Right lobe of liver (tissue), 6 donors: Measurements from ENCODE around the gene CCL17. TPM values are rescaled to one million over a fixed set of nuclear protein-coding genes. Genes with fewer than 3 reads are reported as not detected.
"Not testable (repeated sequence)": the region's sequence is repeated elsewhere in the genome, so short reads cannot be mapped to it uniquely, and the experiment has no call there.

Experiments used
- ATAC-seq, 4 donors: fragments of 200-7000 bp; cut with Tn5 transposase; one replicate each; pipeline ENCODE4 v1.9.1; 2020; ENCODE audit warnings: mild to moderate bottlenecking in 4 of 4, moderate library complexity in 4 of 4
- DNase-seq, 3 donors: peaks; one replicate each; pipeline ENCODE4 v3.0.0-alpha.2; 2020
- H3K27ac ChIP-seq, 3 donors: fragments of 200-600 bp; one replicate each; pipeline ENCODE4 v1.8.0; 2022
- H3K27me3 ChIP-seq, 2 donors: fragments of 200-600 bp; one replicate each; pipeline ENCODE4 v1.8.0; 2022
- H3K36me3 ChIP-seq, 4 donors: fragments of 200-600 bp; sonication (generic) in 1 of 4; one replicate each; pipeline versions ENCODE4 v1.5.1 to v1.8.0; 2017 to 2022; ENCODE audit warnings: control low read depth in 1 of 4
- H3K4me1 ChIP-seq, 4 donors: fragments of 200-600 bp; sonication (generic) in 1 of 4; one replicate each; pipeline versions ENCODE4 v1.5.1 to v1.8.0; 2017 to 2022; ENCODE audit warnings: control low read depth in 1 of 4
- H3K4me3 ChIP-seq, 3 donors: fragments of 200-600 bp; one replicate each; pipeline ENCODE4 v1.8.0; 2022
- H3K9me3 ChIP-seq, 4 donors: fragments of 200-600 bp; sonication (generic) in 1 of 4; one replicate each; pipeline versions ENCODE4 v1.5.1 to v1.8.0; 2017 to 2022; ENCODE audit warnings: control low read depth in 1 of 4
- POLR2A ChIP-seq: fragments of 450-650 bp; IDR thresholded peaks from one replicate; pipeline ENCODE4 v1.6.1; 2017; ENCODE audit warnings: antibody characterized with exemption, mild to moderate bottlenecking
- WGBS: methylation state at CpG from one replicate; pipeline ENCODE4 v1.1.6; 2018; ENCODE audit warnings: low coverage, low lambda C conversion rate; ENCODE audit not compliant: insufficient coverage; ENCODE audit errors: missing lambda C conversion rate; 5-methylcytosine and 5-hydroxymethylcytosine counted together
- intact Hi-C, 2 donors: fragments of 100-400 bp; cut with DNase I; formaldehyde crosslinking; loops; one replicate each; pipeline versions ENCODE4 v1.11.2 to v1.14.1; 2022
- total RNA-seq, 6 experiments: library from RNA; depleted of rRNA in 2 of 6; stranded (reverse); fragments of >200 nt in 2 of 6; fragmentation: NEBNext Ultra II Directional in 3 of 6; extraction: Animal tissue kit (Norgen Biotek cat#: 25700) in 3 of 6; gene quantifications; one replicate each; pipeline versions ENCODE4 v1.1.0 to v1.2.4, GENCODE V29; 2016 to 2023
- TF ChIP-seq, protein P1 (sequence below), 4 donors: fragments of 200-600 bp in 3 of 4; fragments of 450-650 bp in 1 of 4; IDR thresholded peaks; one replicate each; pipeline versions ENCODE4 v1.5.1 to v1.8.0; 2016 to 2022; ENCODE audit warnings: antibody characterized with exemption in 4 of 4, mild to moderate bottlenecking in 2 of 4
- donor health status: DM: no; HTN: yes; CAD: no.
- donor health status: DM: no; HTN: no; CAD: no.
- donor health status: DM: no; HTN: no; CAD: no.
- donor health status: DM: no; HTN: yes; CAD: no.
- donor health status: DM: no; HTN: yes; CAD: no.

Gene CCL17
- total RNA-seq, 6 experiments from 2014 or later, result not detected

DNA sequence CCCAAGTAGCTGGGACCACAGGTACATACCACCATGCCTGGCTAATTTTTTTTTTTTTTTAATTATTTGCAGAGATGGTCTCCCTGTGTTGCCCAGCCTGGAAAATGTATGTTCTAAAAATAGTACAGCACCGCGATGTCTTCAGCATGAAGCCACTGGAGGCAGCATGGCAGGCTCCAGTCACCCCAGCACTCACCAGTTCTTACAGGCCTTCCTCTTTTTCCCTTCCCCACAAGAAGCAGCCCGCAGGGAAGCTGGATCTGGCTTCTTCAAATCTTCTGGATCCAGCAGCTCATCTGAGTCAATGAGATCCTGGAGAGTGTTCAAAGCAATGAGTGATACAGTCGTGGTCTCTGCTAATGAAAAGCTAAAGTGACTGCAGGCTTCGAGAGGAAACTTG, 26.4 kb downstream of the CCL17 start:
- intact Hi-C loops, result no loop called here
- H3K9me3 ChIP-seq, result no peaks in the 10 kb centered on the region
- H3K27ac ChIP-seq, result no peak overlapping the region
- WGBS, result 73% methylated on average over 3 of the region's 5 CpGs
- no peak for TF ChIP-seq POLR2A
- TF ChIP-seq, protein P1, sequence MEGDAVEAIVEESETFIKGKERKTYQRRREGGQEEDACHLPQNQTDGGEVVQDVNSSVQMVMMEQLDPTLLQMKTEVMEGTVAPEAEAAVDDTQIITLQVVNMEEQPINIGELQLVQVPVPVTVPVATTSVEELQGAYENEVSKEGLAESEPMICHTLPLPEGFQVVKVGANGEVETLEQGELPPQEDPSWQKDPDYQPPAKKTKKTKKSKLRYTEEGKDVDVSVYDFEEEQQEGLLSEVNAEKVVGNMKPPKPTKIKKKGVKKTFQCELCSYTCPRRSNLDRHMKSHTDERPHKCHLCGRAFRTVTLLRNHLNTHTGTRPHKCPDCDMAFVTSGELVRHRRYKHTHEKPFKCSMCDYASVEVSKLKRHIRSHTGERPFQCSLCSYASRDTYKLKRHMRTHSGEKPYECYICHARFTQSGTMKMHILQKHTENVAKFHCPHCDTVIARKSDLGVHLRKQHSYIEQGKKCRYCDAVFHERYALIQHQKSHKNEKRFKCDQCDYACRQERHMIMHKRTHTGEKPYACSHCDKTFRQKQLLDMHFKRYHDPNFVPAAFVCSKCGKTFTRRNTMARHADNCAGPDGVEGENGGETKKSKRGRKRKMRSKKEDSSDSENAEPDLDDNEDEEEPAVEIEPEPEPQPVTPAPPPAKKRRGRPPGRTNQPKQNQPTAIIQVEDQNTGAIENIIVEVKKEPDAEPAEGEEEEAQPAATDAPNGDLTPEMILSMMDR (IDR thresholded peaks at IDR 0.05), result no peak
- peaks cover 0 to 9% (median 0%) of the 10 kb centered on the region in 4 donors for H3K4me1 ChIP-seq
- no peak for DNase-seq
- H3K27me3 ChIP-seq, result no peaks in the 10 kb centered on the region
- ATAC-seq, result no peak
- no peak overlapping the region for H3K4me3 ChIP-seq
- peaks cover 3 to 79% (median 54%) of the 10 kb centered on the region in 4 donors for H3K36me3 ChIP-seq

DNA sequence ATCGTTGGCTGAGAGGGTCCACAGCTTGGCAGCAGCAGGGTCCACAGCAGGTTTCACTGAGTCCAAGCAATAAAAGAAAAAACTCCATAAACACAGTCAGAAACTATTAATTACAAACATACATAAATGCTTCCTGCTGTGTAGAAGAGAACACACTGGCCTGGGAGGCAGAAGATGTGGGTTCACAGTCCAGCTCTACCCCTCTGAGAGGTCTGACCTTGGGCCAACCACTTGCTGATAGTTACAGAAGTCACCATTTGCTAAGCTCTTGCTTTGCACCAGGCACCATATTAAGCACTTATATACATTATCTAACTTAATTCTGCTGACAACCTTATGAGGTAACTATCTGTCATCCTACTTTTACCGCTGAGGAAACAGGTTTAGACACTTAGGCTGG, 27.9 kb downstream of the CCL17 start:
- TF ChIP-seq POLR2A, result no peak
- TF ChIP-seq, protein P1 (IDR thresholded peaks at IDR 0.05), result no peak
- Histone ChIP-seq H3K9me3 (no peaks in the 10 kb centered on the region), H3K36me3 (peaks cover 3 to 91% (median 57%) of the 10 kb centered on the region in 4 donors), H3K4me1 (peaks cover 0 to 9% (median 0%) of the 10 kb centered on the region in 4 donors), H3K27me3 (no peaks in the 10 kb centered on the region), H3K4me3 (no peak overlapping the region), H3K27ac (no peak overlapping the region)
- no peak for DNase-seq
- intact Hi-C loops, result no loop called here
- peak in 3 of 4 donors; percentile 45 to 75 (median 62) for ATAC-seq
- WGBS, result 80% methylated on average over 2 of the region's 2 CpGs

DNA sequence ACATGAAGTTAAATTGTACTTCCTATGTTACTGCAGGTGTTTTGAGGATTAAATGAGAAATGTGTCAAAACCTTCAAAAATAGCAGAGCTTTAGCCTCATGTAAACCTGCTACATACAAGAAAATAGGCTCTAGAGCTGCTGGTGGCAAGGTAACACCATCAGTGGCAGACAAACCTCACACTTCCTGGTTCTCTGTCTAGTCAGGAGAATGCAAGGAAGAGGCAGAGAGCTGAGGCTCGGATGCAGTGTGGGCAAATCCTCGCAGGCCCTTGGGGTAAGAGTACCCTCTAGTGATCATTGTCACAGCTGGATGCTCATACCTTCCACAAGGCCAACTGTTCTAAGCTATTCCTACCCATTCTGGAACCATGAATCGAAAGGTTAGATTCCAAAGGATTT, 28.4 kb downstream of the CCL17 start:
- TF ChIP-seq POLR2A, result no peak
- TF ChIP-seq, protein P1 (IDR thresholded peaks at IDR 0.05), result no peak
- no peaks in the 10 kb centered on the region for H3K27me3 ChIP-seq
- DNase-seq (no peak), ATAC-seq (no peak)
- WGBS, result 93% methylated on average over 3 of the region's 3 CpGs
- peaks cover 3 to 93% (median 57%) of the 10 kb centered on the region in 4 donors for H3K36me3 ChIP-seq
- no peak overlapping the region for H3K4me3 ChIP-seq
- peaks cover 0 to 9% (median 0%) of the 10 kb centered on the region in 4 donors for H3K4me1 ChIP-seq
- H3K9me3 ChIP-seq, result no peaks in the 10 kb centered on the region
- intact Hi-C loops, result no loop called here
- H3K27ac ChIP-seq, result no peak overlapping the region

DNA sequence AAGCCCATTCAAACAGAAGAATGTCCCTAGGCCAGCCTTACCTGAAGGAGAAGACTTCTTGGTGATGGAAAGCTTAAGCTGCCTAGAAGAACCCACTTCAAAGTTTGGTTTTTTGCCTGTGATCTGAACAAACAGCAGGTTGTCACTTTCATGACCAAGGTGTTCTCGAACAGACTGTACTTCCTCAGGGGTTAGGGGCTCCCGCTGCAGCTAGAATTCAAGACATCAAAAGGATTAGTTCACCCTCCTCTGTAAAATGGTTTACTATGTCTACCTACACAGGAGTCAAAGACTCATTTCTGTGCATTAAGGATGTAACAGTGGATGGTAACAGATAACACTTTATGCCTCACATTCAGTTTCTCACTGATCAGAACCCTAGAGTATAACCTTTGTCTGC, 29.4 kb downstream of the CCL17 start:
- no peak for DNase-seq
- no peak overlapping the region for H3K27ac ChIP-seq
- intact Hi-C loops, result no loop called here
- peaks cover 3 to 92% (median 52%) of the 10 kb centered on the region in 4 donors for H3K36me3 ChIP-seq
- TF ChIP-seq, protein P1 (IDR thresholded peaks at IDR 0.05), result no peak
- no peak for TF ChIP-seq POLR2A
- WGBS, result no CpG with 5 or more reads among the region's 2 CpGs
- H3K27me3 ChIP-seq, result no peaks in the 10 kb centered on the region
- no peaks in the 10 kb centered on the region for H3K9me3 ChIP-seq
- no peak for ATAC-seq
- peaks cover 0 to 9% (median 0%) of the 10 kb centered on the region in 4 donors for H3K4me1 ChIP-seq
- no peak overlapping the region for H3K4me3 ChIP-seq

DNA sequence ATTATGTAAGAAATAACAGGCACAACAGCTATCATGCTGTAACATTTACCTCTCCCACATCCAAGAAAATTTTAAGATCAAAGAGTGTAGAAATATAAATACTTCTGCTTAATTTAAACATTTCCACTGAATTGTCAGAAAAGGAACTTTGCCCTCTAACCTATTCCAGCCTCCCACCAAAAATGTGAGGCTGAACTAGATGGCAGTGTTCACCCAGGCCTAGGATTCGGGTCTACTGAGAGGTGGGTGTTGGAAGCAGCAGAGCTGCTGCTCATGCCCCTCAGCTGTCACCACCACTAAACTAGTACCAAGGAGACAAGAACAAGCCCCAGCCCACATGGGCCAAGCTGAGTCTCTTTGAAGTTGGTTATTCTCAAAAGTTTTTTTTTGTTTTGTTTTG, 31.3 kb downstream of the CCL17 start:
- Histone ChIP-seq H3K27ac (no peak overlapping the region), H3K4me1 (peaks cover 0 to 9% (median 0%) of the 10 kb centered on the region in 4 donors), H3K4me3 (no peak overlapping the region), H3K9me3 (no peaks in the 10 kb centered on the region), H3K36me3 (peaks cover 0 to 88% (median 42%) of the 10 kb centered on the region in 4 donors), H3K27me3 (no peaks in the 10 kb centered on the region)
- WGBS, result no CpG with 5 or more reads among the region's 1 CpG
- DNase-seq, result no peak
- intact Hi-C loops, result no loop called here
- no peak for ATAC-seq
- TF ChIP-seq, protein P1 (IDR thresholded peaks at IDR 0.05), result no peak
- TF ChIP-seq POLR2A, result no peak

DNA sequence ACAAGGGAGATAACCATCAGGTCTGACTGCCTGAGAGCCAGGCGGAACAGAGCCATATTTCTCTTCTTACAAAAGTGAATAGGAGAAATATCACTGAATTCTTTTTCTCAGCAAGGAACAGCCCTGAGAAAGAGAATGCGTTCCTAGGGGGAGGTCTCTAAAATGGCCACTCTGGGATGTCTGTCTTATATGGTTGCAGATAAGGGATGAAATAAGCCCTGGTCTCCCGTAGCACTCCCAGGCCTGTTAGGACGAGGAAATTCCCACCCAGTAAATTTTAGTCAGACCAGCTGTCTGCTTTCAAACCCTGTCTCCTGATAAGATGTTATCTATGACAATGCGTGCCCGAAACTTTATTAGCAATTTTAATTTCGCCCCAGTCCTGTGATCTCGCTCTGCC, 35.4 kb downstream of the CCL17 start:
- H3K4me3 ChIP-seq, H3K27ac ChIP-seq, H3K9me3 ChIP-seq, ATAC-seq, H3K4me1 ChIP-seq, DNase-seq, H3K27me3 ChIP-seq, intact Hi-C loops: not testable (repeated sequence)
- peaks cover 0 to 47% (median 13%) of the 10 kb centered on the region in 4 donors for H3K36me3 ChIP-seq
- WGBS, result 98% methylated on average over 6 of the region's 8 CpGs

DNA sequence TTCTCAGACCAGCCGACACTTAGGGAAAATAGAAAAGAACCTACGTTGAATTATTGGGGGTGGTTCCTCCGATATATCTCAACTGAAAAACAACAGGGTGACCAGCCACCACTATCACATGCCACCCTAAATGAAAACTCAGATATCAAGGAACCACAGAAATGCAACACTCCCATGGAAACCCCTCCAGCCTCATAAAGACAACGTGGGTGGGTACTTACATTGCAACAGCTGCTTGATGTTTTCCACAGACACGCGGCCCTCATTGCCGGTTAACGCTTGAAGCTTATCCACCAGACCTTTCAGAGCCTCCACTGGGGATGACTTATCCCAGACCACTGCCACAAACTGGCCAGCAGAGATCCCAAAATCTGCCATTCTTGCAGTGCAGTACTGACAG, 36.0 kb downstream of the CCL17 start:
- not testable (repeated sequence) for ATAC-seq, DNase-seq

More for the DNA sequence above, 36.0 kb downstream of the CCL17 start:
- H3K27ac ChIP-seq, intact Hi-C loops, H3K4me3 ChIP-seq, H3K27me3 ChIP-seq, H3K4me1 ChIP-seq, H3K9me3 ChIP-seq: not testable (repeated sequence)
- 96% methylated on average over 4 of the region's 8 CpGs for WGBS
- H3K36me3 ChIP-seq, result peaks cover 0 to 41% (median 11%) of the 10 kb centered on the region in 4 donors
